ENCODE results near the gene CSNK2A2. TPM values are rescaled to one million over a fixed set of nuclear protein-coding genes. Genes with fewer than 3 reads are reported as not detected.

The CSNK2A2 gene
- total RNA-seq, 1 donor from 2014 or later, result 53.2 TPM

DNA sequence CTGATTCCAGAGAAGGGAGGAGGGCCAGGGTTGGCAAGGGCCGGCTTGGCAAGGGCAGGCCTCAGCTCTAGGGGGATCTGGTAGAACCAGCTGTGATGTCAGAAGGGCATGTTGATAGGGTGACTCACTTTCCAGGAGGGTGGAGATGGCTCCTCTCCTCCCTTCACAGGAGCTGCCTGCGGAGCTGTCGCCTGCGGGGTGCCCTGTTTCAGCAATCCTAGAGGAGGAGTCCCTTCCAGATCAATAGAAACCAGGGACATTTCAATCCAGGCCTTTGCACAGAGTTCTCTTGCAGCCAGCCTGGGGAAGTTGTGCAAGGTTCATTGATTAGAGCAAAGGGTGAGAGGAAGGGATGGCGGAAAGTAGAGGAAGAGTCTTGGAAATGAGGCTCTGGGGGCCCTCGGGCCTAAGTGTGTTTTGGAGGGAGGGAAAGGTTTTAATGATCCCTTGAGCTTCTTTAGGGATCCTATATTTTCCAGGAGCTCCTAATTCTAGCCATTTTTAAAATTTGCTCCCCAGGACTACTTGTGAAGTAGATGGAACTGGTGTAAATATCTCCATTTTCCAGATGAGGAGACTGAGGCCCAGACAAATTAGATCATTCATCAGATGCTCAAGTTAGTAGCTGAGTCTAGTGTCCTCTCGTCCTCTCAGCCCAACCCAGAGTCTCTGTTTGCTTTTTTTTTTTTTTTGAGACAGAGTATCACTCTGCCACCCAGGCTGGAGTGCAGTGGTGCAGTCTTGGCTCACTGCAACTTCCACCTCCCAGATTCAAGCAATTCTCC, 24.8 kb upstream of the CSNK2A2 start:
- H3K4me1 ChIP-seq (ENCODE audit: control insufficient read depth in 3 of 3, insufficient read depth in 3 of 3, low read length in 3 of 3), result no peaks in the 10 kb centered on the region
- peaks cover 0 to 8% (median 3%) of the 10 kb centered on the region in 3 donors for H3K27me3 ChIP-seq (ENCODE audit: control insufficient read depth in 3 of 3, insufficient read depth in 3 of 3, low read length in 3 of 3)
- no peak overlapping the region for H3K4me3 ChIP-seq (ENCODE audit: low read length in 3 of 3)

DNA sequence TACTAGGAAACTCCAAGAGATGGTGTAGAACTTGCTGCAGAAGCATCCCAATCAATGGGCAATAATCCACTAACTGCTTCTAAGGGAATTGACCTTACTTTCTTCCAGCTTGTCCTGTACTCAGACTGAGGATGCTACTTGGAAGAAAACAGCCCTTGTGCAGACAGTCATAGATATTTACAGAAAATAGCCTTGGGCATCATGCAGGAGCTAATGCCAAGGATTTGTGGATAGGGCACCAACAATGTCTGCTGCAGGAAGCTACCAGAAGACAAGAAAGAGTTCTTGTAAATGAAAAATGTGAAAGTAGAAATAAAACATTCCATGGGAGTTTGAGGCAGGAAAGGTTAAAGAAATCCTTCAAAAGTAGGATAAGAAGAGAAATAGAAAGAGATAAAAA, 21.5 kb upstream of the CSNK2A2 start:
- H3K4me3 ChIP-seq (ENCODE audit: low read length in 3 of 3), result no peak overlapping the region
- H3K9me3 ChIP-seq (ENCODE audit: control insufficient read depth in 3 of 3, low read length in 3 of 3), result no peaks in the 10 kb centered on the region
- H3K4me1 ChIP-seq (ENCODE audit: control insufficient read depth in 3 of 3, insufficient read depth in 3 of 3, low read length in 3 of 3), result no peaks in the 10 kb centered on the region
- H3K9ac ChIP-seq (ENCODE audit: low read depth in 1 of 3, low read length in 3 of 3), result no peak overlapping the region
- no peaks in the 10 kb centered on the region for H3K36me3 ChIP-seq (ENCODE audit: control insufficient read depth in 3 of 3, insufficient read depth in 3 of 3, low read length in 3 of 3)
- no peak overlapping the region for H3K27ac ChIP-seq (ENCODE audit: low read depth, low read length)
- no peaks in the 10 kb centered on the region for H3K27me3 ChIP-seq (ENCODE audit: control insufficient read depth in 3 of 3, insufficient read depth in 3 of 3, low read length in 3 of 3)

More for the DNA sequence above, 24.8 kb upstream of the CSNK2A2 start:
- Histone ChIP-seq H3K27ac (ENCODE audit: low read depth, low read length) (no peak overlapping the region), H3K9ac (ENCODE audit: low read depth in 1 of 3, low read length in 3 of 3) (no peak overlapping the region), H3K36me3 (ENCODE audit: control insufficient read depth in 3 of 3, insufficient read depth in 3 of 3, low read length in 3 of 3) (no peaks in the 10 kb centered on the region), H3K9me3 (ENCODE audit: control insufficient read depth in 3 of 3, low read length in 3 of 3) (no peaks in the 10 kb centered on the region)

DNA sequence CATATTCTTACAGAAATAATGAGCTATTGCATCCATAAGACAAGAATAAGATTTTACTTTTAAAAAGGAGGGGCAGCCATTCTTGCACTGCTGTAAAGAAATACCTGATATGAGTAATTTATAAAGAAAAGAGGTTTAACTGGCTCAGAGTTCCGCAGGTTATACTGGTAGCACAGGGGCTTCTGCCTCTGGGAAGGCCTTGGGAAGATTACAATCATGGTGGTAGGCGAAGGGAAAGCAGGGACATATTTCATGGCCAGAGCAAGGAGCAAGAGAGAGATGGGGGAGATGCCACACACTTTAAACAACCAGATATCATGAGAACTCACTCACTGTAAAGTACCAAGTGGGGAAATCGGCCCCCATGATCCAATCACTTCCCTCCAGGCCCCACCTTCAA, 20.9 kb upstream of the CSNK2A2 start:
- Histone ChIP-seq H3K36me3 (ENCODE audit: control insufficient read depth in 3 of 3, insufficient read depth in 3 of 3, low read length in 3 of 3) (no peaks in the 10 kb centered on the region), H3K4me1 (ENCODE audit: control insufficient read depth in 3 of 3, insufficient read depth in 3 of 3, low read length in 3 of 3) (no peaks in the 10 kb centered on the region), H3K27ac (ENCODE audit: low read depth, low read length) (no peak overlapping the region), H3K9me3 (ENCODE audit: control insufficient read depth in 3 of 3, low read length in 3 of 3) (no peaks in the 10 kb centered on the region), H3K27me3 (ENCODE audit: control insufficient read depth in 3 of 3, insufficient read depth in 3 of 3, low read length in 3 of 3) (no peaks in the 10 kb centered on the region), H3K4me3 (ENCODE audit: low read length in 3 of 3) (no peak overlapping the region), H3K9ac (ENCODE audit: low read depth in 1 of 3, low read length in 3 of 3) (no peak overlapping the region)

DNA sequence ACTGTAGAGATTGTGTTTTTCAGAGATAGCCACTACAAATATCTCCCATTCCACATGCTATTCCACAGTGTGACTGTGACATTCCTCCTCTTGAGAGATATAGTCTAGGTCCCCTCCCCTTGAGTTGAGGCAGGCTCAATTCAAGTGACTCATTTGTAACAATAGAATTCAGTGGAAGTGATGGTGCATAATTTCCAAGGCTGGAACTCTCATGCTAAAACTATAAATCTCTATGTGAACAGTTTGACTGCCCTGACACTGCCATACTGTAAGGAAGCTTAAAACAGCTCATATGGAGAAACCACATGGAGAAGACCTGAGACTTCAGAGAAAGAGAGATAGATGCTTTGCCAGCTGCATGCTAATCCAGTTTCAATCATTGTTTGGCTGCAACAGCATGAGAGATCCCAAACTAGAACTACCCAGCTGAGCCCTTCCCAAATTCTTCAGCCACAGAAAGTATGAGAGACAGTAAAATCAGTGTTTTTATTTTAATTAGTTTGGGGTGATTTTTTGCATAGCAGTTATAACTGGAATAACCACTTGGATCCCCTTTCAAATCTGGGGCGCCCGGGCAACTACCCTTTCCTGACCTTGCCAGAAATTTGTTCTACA, 19.5 kb upstream of the CSNK2A2 start:
- Histone ChIP-seq H3K4me3 (ENCODE audit: low read length in 3 of 3) (no peak overlapping the region), H3K36me3 (ENCODE audit: control insufficient read depth in 3 of 3, insufficient read depth in 3 of 3, low read length in 3 of 3) (no peaks in the 10 kb centered on the region), H3K4me1 (ENCODE audit: control insufficient read depth in 3 of 3, insufficient read depth in 3 of 3, low read length in 3 of 3) (no peaks in the 10 kb centered on the region), H3K27ac (ENCODE audit: low read depth, low read length) (no peak overlapping the region), H3K9me3 (ENCODE audit: control insufficient read depth in 3 of 3, low read length in 3 of 3) (no peaks in the 10 kb centered on the region), H3K27me3 (ENCODE audit: control insufficient read depth in 3 of 3, insufficient read depth in 3 of 3, low read length in 3 of 3) (no peaks in the 10 kb centered on the region), H3K9ac (ENCODE audit: low read depth in 1 of 3, low read length in 3 of 3) (no peak overlapping the region)

DNA sequence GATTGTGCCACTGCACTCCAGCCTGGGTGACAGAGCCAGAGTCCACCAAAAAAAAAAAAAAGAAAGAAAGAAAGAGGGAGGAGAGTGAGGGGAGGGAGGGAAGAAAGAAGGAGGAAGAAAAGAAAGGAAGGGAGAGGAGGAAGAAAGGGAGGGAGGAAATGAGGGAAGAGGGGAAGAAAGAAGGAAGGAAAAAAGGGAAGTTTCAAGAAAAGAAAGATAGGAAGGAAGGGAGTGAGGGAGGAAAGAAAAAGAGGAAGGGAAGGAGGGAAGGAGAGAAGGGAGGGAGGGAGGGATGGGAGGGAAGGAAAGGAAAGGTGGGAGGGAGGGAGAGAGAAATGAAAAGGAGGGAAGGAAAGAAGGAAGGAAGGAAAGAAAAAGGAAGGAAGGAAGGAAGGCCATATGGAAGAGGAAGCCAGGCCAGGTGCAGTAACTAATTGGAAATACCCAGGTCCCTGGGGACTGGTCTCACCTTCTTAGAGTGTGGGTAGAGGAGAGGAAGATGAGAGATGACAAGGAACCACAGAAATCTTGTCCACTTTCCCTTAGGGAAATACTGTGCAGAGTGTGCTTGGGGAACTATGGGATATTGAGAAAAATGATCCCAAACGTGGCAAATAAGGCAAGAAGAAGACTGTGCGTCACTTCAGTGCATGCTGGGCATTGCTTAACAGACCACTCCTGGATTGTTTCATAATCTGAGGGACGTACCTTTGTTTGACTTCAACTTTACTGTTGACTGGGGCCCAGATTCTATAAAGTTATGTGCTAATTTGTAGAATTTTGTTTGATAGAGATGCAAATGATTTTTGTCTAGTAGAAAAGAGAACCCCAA, 15.1 kb upstream of the CSNK2A2 start:
- no peaks in the 10 kb centered on the region for H3K36me3 ChIP-seq (ENCODE audit: control insufficient read depth in 3 of 3, insufficient read depth in 3 of 3, low read length in 3 of 3)
- peaks cover 0 to under 1% (median 0%) of the 10 kb centered on the region in 3 donors for H3K27me3 ChIP-seq (ENCODE audit: control insufficient read depth in 3 of 3, insufficient read depth in 3 of 3, low read length in 3 of 3)
- no peak overlapping the region for H3K27ac ChIP-seq (ENCODE audit: low read depth, low read length)
- H3K4me3 ChIP-seq (ENCODE audit: low read length in 3 of 3), result no peak overlapping the region
- H3K4me1 ChIP-seq (ENCODE audit: control insufficient read depth in 3 of 3, insufficient read depth in 3 of 3, low read length in 3 of 3), result no peaks in the 10 kb centered on the region
- no peak overlapping the region for H3K9ac ChIP-seq (ENCODE audit: low read depth in 1 of 3, low read length in 3 of 3)
- no peaks in the 10 kb centered on the region for H3K9me3 ChIP-seq (ENCODE audit: control insufficient read depth in 3 of 3, low read length in 3 of 3)

DNA sequence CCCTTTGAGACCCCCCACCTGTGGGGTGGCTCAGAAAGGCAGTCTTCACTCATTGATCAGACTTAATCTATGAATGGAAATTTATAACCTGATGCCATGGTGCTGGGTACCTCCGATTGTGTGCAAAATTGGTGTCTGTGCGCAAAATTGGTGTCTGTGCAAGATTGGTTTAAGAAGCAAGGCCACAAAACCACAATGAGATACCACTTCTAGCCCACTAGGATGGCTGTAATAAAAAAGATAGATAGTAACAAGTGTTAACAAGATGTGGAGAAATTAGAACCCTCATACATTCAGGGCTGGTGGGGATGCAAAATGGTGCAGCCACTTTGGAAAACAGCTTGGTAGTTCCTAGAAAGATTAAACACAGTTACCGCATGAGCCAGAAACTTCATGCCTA, 13.9 kb upstream of the CSNK2A2 start:
- Histone ChIP-seq H3K4me1 (ENCODE audit: control insufficient read depth in 3 of 3, insufficient read depth in 3 of 3, low read length in 3 of 3) (no peaks in the 10 kb centered on the region), H3K4me3 (ENCODE audit: low read length in 3 of 3) (no peak overlapping the region), H3K36me3 (ENCODE audit: control insufficient read depth in 3 of 3, insufficient read depth in 3 of 3, low read length in 3 of 3) (no peaks in the 10 kb centered on the region), H3K27ac (ENCODE audit: low read depth, low read length) (no peak overlapping the region), H3K27me3 (ENCODE audit: control insufficient read depth in 3 of 3, insufficient read depth in 3 of 3, low read length in 3 of 3) (peaks cover 0 to 2% (median 0%) of the 10 kb centered on the region in 3 donors), H3K9me3 (ENCODE audit: control insufficient read depth in 3 of 3, low read length in 3 of 3) (no peaks in the 10 kb centered on the region), H3K9ac (ENCODE audit: low read depth in 1 of 3, low read length in 3 of 3) (no peak overlapping the region)

DNA sequence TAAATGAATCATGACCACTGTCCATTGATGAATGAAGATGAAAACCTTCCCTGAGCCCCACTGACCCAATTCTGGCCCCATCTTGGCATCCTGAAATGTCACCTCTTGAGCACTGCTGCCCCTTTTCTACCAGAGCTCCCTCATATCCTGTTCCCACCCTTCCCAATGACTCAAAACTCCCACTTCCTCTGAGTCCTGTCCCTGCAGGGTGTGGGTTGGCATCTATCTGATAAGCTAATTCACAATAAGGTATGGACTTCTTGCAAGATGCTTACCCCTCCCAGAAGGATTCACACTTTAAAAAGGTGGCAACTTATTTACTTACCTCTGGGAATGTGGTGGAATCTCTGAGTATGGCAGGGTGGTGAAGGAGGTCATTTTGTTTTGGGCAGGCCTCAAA, 13.3 kb upstream of the CSNK2A2 start:
- H3K27me3 ChIP-seq (ENCODE audit: control insufficient read depth in 3 of 3, insufficient read depth in 3 of 3, low read length in 3 of 3), result peaks cover 0 to 2% (median 0%) of the 10 kb centered on the region in 3 donors
- H3K9me3 ChIP-seq (ENCODE audit: control insufficient read depth in 3 of 3, low read length in 3 of 3), result no peaks in the 10 kb centered on the region
- H3K9ac ChIP-seq (ENCODE audit: low read depth in 1 of 3, low read length in 3 of 3), result no peak overlapping the region
- H3K36me3 ChIP-seq (ENCODE audit: control insufficient read depth in 3 of 3, insufficient read depth in 3 of 3, low read length in 3 of 3), result no peaks in the 10 kb centered on the region
- no peak overlapping the region for H3K4me3 ChIP-seq (ENCODE audit: low read length in 3 of 3)
- H3K4me1 ChIP-seq (ENCODE audit: control insufficient read depth in 3 of 3, insufficient read depth in 3 of 3, low read length in 3 of 3), result no peaks in the 10 kb centered on the region
- H3K27ac ChIP-seq (ENCODE audit: low read depth, low read length), result no peak overlapping the region

DNA sequence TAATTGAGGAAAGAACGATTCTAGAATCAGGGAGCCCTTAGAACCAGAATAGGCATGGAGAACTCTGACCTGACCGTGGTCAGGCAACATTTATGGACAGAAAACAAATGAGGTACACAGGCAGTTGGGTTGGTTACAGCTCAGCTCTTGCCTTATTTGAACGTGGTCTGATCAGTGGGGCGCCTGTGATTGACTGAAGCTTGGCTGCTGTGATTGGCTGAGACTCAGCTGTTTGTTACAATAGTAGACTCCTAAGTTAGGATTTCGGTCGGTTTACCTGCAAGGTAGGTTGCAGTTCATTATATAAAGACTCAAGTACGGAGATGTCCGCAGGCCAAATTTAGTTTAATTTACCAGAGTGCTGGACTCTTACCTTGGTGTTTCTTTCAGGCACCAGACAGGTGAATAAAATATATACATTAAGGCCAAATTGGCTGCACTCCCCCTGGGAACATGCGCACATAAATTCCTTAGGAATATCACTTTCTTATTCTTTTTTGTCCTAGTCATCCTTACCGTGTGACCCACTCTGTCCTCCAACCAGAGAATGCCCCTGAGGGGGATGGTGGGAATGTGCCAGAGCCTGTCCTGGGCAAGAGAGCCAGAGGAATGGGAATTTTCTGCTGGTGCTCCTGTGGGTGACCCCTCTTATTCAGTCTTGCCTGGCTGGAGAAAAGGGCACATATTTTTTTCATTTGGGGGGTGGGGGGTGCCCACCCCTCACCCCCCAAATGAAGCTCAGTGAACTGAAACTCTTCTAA, 7.5 kb upstream of the CSNK2A2 start:
- H3K27ac ChIP-seq (ENCODE audit: low read depth, low read length), result no peak overlapping the region
- H3K9me3 ChIP-seq (ENCODE audit: control insufficient read depth in 3 of 3, low read length in 3 of 3), result no peaks in the 10 kb centered on the region
- H3K36me3 ChIP-seq (ENCODE audit: control insufficient read depth in 3 of 3, insufficient read depth in 3 of 3, low read length in 3 of 3), result no peaks in the 10 kb centered on the region
- H3K4me1 ChIP-seq (ENCODE audit: control insufficient read depth in 3 of 3, insufficient read depth in 3 of 3, low read length in 3 of 3), result no peaks in the 10 kb centered on the region
- no peak overlapping the region for H3K4me3 ChIP-seq (ENCODE audit: low read length in 3 of 3)
- peaks cover 0 to 4% (median 0%) of the 10 kb centered on the region in 3 donors for H3K27me3 ChIP-seq (ENCODE audit: control insufficient read depth in 3 of 3, insufficient read depth in 3 of 3, low read length in 3 of 3)
- no peak overlapping the region for H3K9ac ChIP-seq (ENCODE audit: low read depth in 1 of 3, low read length in 3 of 3)

DNA sequence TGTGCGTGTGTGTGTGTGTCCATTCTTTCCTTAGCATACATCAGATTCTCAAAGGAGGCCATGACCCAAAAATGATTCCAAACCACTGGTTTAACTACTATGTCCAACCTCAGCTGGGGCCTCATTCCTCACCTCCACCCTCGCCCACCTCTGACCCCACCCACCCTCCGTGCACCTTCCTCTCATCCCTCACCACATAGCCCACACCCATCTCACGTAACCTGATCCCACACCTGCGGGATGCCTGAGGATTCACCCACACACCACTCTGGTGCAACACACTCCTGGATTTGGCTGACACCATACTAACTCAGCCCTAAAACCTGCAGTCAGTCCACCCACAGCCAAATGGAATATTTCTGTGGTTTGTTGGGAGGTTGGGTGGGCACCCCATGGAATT, 3.3 kb upstream of the CSNK2A2 start:
- Histone ChIP-seq H3K4me3 (ENCODE audit: low read length in 3 of 3) (no peak overlapping the region), H3K9ac (ENCODE audit: low read depth in 1 of 3, low read length in 3 of 3) (no peak overlapping the region), H3K9me3 (ENCODE audit: control insufficient read depth in 3 of 3, low read length in 3 of 3) (no peaks in the 10 kb centered on the region), H3K27ac (ENCODE audit: low read depth, low read length) (no peak overlapping the region), H3K27me3 (ENCODE audit: control insufficient read depth in 3 of 3, insufficient read depth in 3 of 3, low read length in 3 of 3) (peaks cover 0 to 2% (median 0%) of the 10 kb centered on the region in 3 donors), H3K4me1 (ENCODE audit: control insufficient read depth in 3 of 3, insufficient read depth in 3 of 3, low read length in 3 of 3) (peaks cover 10 to 19% (median 13%) of the 10 kb centered on the region in 3 donors), H3K36me3 (ENCODE audit: control insufficient read depth in 3 of 3, insufficient read depth in 3 of 3, low read length in 3 of 3) (peaks cover 0 to 2% (median 0%) of the 10 kb centered on the region in 3 donors)

All from skeletal muscle tissue (tissue), 4 donors.